Endothelial cell of umbilical vein (primary cell): ENCODE data around the gene DDA1. TPM values are rescaled to one million over a fixed set of nuclear protein-coding genes. Genes with fewer than 3 reads are reported as not detected.

Source experiments
- BruUV-seq: library from RNA; stranded (reverse); fragments of 400-500 nt; replicated peaks from 2 replicates; lab custom pipeline; 2021; lab: Mats Ljungman, UMichigan
- CTCF ChIA-PET: fragments of 300-600, 350-600 bp; sonication (Branson Sonifier 250); formaldehyde crosslinking; loops from one replicate; lab custom pipeline; 2021; ENCODE audit warnings: antibody characterized with exemption, inconsistent platforms; lab: Charles Lee
- POLR2A ChIA-PET: fragments of 300-600, 350-600 bp; sonication (Branson Sonifier 250); formaldehyde crosslinking; loops from one replicate; lab custom pipeline; 2021; ENCODE audit warnings: antibody characterized with exemption, inconsistent platforms; lab: Charles Lee
- DNase-seq: peaks from one replicate; pipeline ENCODE4 v3.0.0-alpha.2; 2011; ENCODE audit warnings: low read depth, low spot score
- FAIRE-seq: peaks from 2 replicates; lab custom pipeline; 2011; peaks lifted over from hg19 to GRCh38; lab: Jason Lieb, UNC
- H2AFZ ChIP-seq: 2 replicates; pipeline ENCODE4 v1.6.0; 2012; ENCODE audit warnings: low read depth, low read length, control low read depth, inconsistent platforms
- H3K27ac ChIP-seq: 2 replicates; pipeline ENCODE4 v1.5.1; 2011; ENCODE audit warnings: low read depth, mild to moderate bottlenecking, control low read depth, low read length, moderate library complexity; ENCODE audit not compliant: insufficient read depth
- H3K27me3 ChIP-seq, 2 experiments: 2 replicates each; pipeline versions ENCODE4 v1.6.0 to v1.6.1; 2011; ENCODE audit warnings: low read length in 2 of 2, mixed read lengths in 1 of 2; ENCODE audit not compliant: control insufficient read depth in 2 of 2, insufficient read depth in 2 of 2
- H3K36me3 ChIP-seq, 2 experiments: 2 replicates in 1 of 2; 3 replicates in 1 of 2; pipeline ENCODE4 v1.5.1; 2011; ENCODE audit warnings: low read length in 2 of 2, mild to moderate bottlenecking in 1 of 2, moderate library complexity in 1 of 2; ENCODE audit not compliant: control insufficient read depth in 2 of 2, insufficient read depth in 2 of 2; ENCODE audit errors: extremely low read depth in 1 of 2
- H3K4me1 ChIP-seq: 3 replicates; pipeline ENCODE4 v1.5.1; 2011; ENCODE audit warnings: mild to moderate bottlenecking, low read length; ENCODE audit not compliant: control insufficient read depth, insufficient read depth; ENCODE audit errors: extremely low read depth
- H3K4me2 ChIP-seq: 2 replicates; pipeline ENCODE4 v1.6.1; 2011; ENCODE audit warnings: low read length, control low read depth, mixed read lengths; ENCODE audit not compliant: insufficient read depth
- H3K4me3 ChIP-seq, 3 experiments: fragments of 200-600 bp in 1 of 3; sonication (generic), shearing (Covaris generic) in 1 of 3; replicated peaks in 1 of 3; 2 replicates each; pipeline ENCODE4 v1.5.1; 2011 to 2016; ENCODE audit warnings: control low read depth in 3 of 3, low read length in 3 of 3, mild to moderate bottlenecking in 2 of 3, inconsistent platforms in 1 of 3, low read depth in 1 of 3, moderate library complexity in 1 of 3; ENCODE audit not compliant: insufficient read depth in 1 of 3
- H3K79me2 ChIP-seq: 2 replicates; pipeline ENCODE4 v1.6.0; 2012; ENCODE audit warnings: low read length, inconsistent platforms; ENCODE audit not compliant: control insufficient read depth, insufficient read depth
- H3K9ac ChIP-seq: replicated peaks from 2 replicates; pipeline ENCODE3; 2011; ENCODE audit warnings: low read length, control low read depth; ENCODE audit not compliant: insufficient read depth; ENCODE audit errors: extremely low read depth
- H3K9me1 ChIP-seq: replicated peaks from 3 replicates; pipeline ENCODE4 v1.6.0; 2011; ENCODE audit warnings: mild to moderate bottlenecking, low read length; ENCODE audit not compliant: control insufficient read depth, insufficient read depth; ENCODE audit errors: extremely low read depth
- H3K9me3 ChIP-seq: replicated peaks from 2 replicates; pipeline ENCODE4 v1.5.1; 2012; ENCODE audit warnings: low read length, inconsistent platforms; ENCODE audit not compliant: control insufficient read depth, insufficient read depth
- H4K20me1 ChIP-seq: replicated peaks from 2 replicates; pipeline ENCODE3; 2011; ENCODE audit warnings: mild to moderate bottlenecking, low read length; ENCODE audit not compliant: control insufficient read depth, insufficient read depth; ENCODE audit errors: extremely low read depth
- CTCF ChIP-seq, 2 donors: IDR thresholded peaks; 1 replicate in 1 of 2; 2 replicates in 1 of 2; pipeline ENCODE4 v1.5.1; 2011; ENCODE audit warnings: low read length in 2 of 2, mild to moderate bottlenecking in 2 of 2, moderate library complexity in 2 of 2, control low read depth in 1 of 2, inconsistent platforms in 1 of 2, low read depth in 1 of 2; ENCODE audit not compliant: insufficient read depth in 1 of 2; ENCODE audit errors: extremely low read depth in 1 of 2
- FOS ChIP-seq: IDR thresholded peaks from 2 replicates; pipeline ENCODE4 v1.6.1; 2011; ENCODE audit warnings: mild to moderate bottlenecking, low read length, moderate library complexity, borderline replicate concordance; ENCODE audit not compliant: insufficient read depth
- JUN ChIP-seq: IDR thresholded peaks from 2 replicates; pipeline ENCODE4 v1.6.1; 2011; ENCODE audit warnings: borderline replicate concordance, low read depth; ENCODE audit not compliant: insufficient read length, insufficient read depth
- MAX ChIP-seq: IDR thresholded peaks from 2 replicates; pipeline ENCODE4 v1.6.1; 2011; ENCODE audit not compliant: insufficient read depth, insufficient read length
- MYC ChIP-seq: IDR thresholded peaks from one replicate; pipeline ENCODE4 v1.6.1; 2011; ENCODE audit warnings: mild to moderate bottlenecking, low read depth, low read length
- POLR2A ChIP-seq: IDR thresholded peaks from 2 replicates; pipeline ENCODE4 v1.6.1; 2012; ENCODE audit warnings: low read depth, mild to moderate bottlenecking, control low read depth, low read length
- POLR2AphosphoS5 ChIP-seq: IDR thresholded peaks from 2 replicates; pipeline ENCODE4 v1.6.1; 2012; ENCODE audit warnings: low read depth, mild to moderate bottlenecking, control low read depth, low read length, moderate library complexity; ENCODE audit not compliant: insufficient read depth
- dilution Hi-C: fragments of 300-500 bp; cut with MboI; formaldehyde crosslinking; loops from one replicate; pipeline ENCODE4 v1.15.0; 2019; ENCODE audit warnings: low sequenced_read_pairs; ENCODE audit not compliant: extremely low pct_ligation_motif_present
- intact Hi-C: fragments of 100-400 bp; cut with micrococcal nuclease; formaldehyde crosslinking; loops from one replicate; pipeline ENCODE4 v1.10.0; 2022
- polyA plus RNA-seq, 4 experiments: library from polyadenylated mRNA; depleted of rRNA in 3 of 4; stranded (reverse) in 3 of 4; unstranded in 1 of 4; fragments of >200 nt; gene quantifications; 2 replicates each; pipeline versions ENCODE4 v1.2.1 to v1.2.3, GENCODE V29; 2011 to 2012; ENCODE audit warnings: missing spikeins in 1 of 4
- total RNA-seq: library from RNA; stranded (reverse); gene quantifications from 2 replicates; pipeline ENCODE4 v1.2.3, GENCODE V29; 2021

The DDA1 gene
- total and polyA plus RNA-seq, 2 donors (not counting 3 experiments of a cell fraction or from before 2014, with no cell fraction given): 52.9 to 64.7 TPM

- intact Hi-C loops: no loop called here
- Histone ChIP-seq H3K4me2 (no peak overlapping the region), H2AFZ (no peak overlapping the region), H3K27me3 (peaks cover 4 to 19% of the 10 kb centered on the region in 2 experiments), H3K4me1 (peaks cover 15% of the 10 kb centered on the region), H3K36me3 (no peaks in the 10 kb centered on the region), H3K27ac (no peak overlapping the region), H3K9ac (no peak overlapping the region), H3K4me3 (no peak overlapping the region), H3K9me3 (no peaks in the 10 kb centered on the region), H4K20me1 (no peaks in the 10 kb centered on the region), H3K9me1 (no peaks in the 10 kb centered on the region), H3K79me2 (no peaks in the 10 kb centered on the region)
- no TSS peak for BruUV-seq
- ChIA-PET POLR2A (no interaction called here), CTCF (no interaction called here)
- TF ChIP-seq MAX (no peak), MYC (no peak), FOS (no peak), CTCF (IDR thresholded peaks at IDR 0.05; ENCODE audit: extremely low read depth in 1 of 2, insufficient read depth in 1 of 2, low read depth in 1 of 2, low read length in 2 of 2) (no peak), POLR2AphosphoS5 (no peak), POLR2A (no peak), JUN (no peak)
- dilution Hi-C loops: no loop called here
- FAIRE-seq (no peak), DNase-seq (no peak)
Measured at GRCh38 chr19:17331045-17331558, 21.7 kb downstream of the DDA1 start.
